Uterus (tissue), 2 donors: ENCODE results near the gene PLXDC2.

ENCODE experiments used
- POLR2A ChIP-seq, 2 donors: fragments of 450-650 bp; IDR thresholded peaks; one replicate each; pipeline ENCODE4 v1.6.1; 2016; ENCODE audit warnings: antibody characterized with exemption in 2 of 2, mild to moderate bottlenecking in 1 of 2, moderate library complexity in 1 of 2
- TF ChIP-seq, protein P1 (sequence below), 4 experiments: fragments of 200-600 bp in 2 of 4; fragments of 450-650 bp in 2 of 4; sonication (generic) in 2 of 4; IDR thresholded peaks; one replicate each; pipeline ENCODE4 v1.5.1; 2016 to 2019; ENCODE audit warnings: antibody characterized with exemption in 4 of 4, mild to moderate bottlenecking in 2 of 4, moderate library complexity in 1 of 4

DNA sequence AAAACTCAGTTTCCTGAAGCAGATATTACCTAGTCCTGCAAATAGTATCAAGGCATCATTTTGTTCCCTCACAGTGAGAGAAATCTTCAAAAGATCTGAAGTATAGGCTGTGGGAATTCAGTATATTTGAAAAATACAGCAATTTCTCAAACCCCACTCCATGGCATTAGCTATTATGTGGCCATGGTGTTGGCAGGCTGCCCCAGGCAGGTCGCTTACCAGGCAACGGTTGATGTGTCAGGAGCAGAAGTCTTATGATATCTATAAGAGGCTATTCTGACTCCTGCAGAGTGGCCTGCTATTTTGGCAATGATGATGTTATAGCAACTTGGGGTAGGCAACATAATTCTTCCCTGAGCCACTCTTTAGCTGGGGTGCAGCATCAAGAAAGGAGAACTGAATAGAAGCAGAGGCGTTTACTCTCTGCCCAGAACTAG lies 187.9 kb downstream of the PLXDC2 start:
- TF ChIP-seq, protein P1, sequence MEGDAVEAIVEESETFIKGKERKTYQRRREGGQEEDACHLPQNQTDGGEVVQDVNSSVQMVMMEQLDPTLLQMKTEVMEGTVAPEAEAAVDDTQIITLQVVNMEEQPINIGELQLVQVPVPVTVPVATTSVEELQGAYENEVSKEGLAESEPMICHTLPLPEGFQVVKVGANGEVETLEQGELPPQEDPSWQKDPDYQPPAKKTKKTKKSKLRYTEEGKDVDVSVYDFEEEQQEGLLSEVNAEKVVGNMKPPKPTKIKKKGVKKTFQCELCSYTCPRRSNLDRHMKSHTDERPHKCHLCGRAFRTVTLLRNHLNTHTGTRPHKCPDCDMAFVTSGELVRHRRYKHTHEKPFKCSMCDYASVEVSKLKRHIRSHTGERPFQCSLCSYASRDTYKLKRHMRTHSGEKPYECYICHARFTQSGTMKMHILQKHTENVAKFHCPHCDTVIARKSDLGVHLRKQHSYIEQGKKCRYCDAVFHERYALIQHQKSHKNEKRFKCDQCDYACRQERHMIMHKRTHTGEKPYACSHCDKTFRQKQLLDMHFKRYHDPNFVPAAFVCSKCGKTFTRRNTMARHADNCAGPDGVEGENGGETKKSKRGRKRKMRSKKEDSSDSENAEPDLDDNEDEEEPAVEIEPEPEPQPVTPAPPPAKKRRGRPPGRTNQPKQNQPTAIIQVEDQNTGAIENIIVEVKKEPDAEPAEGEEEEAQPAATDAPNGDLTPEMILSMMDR (IDR thresholded peaks at IDR 0.05), result no peak
- TF ChIP-seq POLR2A (IDR thresholded peaks at IDR 0.05), result no peak
